ENCODE data around the gene WDCP. TPM values are rescaled to one million over a fixed set of nuclear protein-coding genes. Genes with fewer than 3 reads are reported as not detected.

WDCP gene
- total RNA-seq, 3 donors from 2014 or later, result 22.5 to 26.9 (median 25.5) TPM

- Mint-ChIP-seq H3K4me1 (ENCODE audit: low read depth) (peaks cover 4% of the 10 kb centered on the region), H3K9me3 (no peaks in the 10 kb centered on the region), H3K36me3 (ENCODE audit: insufficient read depth) (peaks cover 1% of the 10 kb centered on the region), H3K4me3 (no peak overlapping the region), H3K27me3 (ENCODE audit: low read depth) (peaks cover 38% of the 10 kb centered on the region)
- DNase-seq (no peak), ATAC-seq (no peak)
Observed at GRCh38 chr2:24009367-24009679, 37.9 kb downstream of the WDCP start.

GRCh38 chr2:24008672-24009366 is 38.4 kb downstream of the WDCP start:
- H3K27me3 Mint-ChIP-seq (ENCODE audit: low read depth), result peaks cover 37% of the 10 kb centered on the region
- ATAC-seq (no peak), DNase-seq (no peak)
- H3K4me1 Mint-ChIP-seq (ENCODE audit: low read depth), result peaks cover 4% of the 10 kb centered on the region
- peaks cover 1% of the 10 kb centered on the region for H3K36me3 Mint-ChIP-seq (ENCODE audit: insufficient read depth)
- no peak overlapping the region for H3K4me3 Mint-ChIP-seq
- no peaks in the 10 kb centered on the region for H3K9me3 Mint-ChIP-seq

GRCh38 chr2:24007693-24008092 is 39.5 kb downstream of the WDCP start:
- peaks cover 4% of the 10 kb centered on the region for H3K4me1 Mint-ChIP-seq (ENCODE audit: low read depth)
- no peak for DNase-seq
- no peak overlapping the region for H3K4me3 Mint-ChIP-seq
- no peak for ATAC-seq
- H3K36me3 Mint-ChIP-seq (ENCODE audit: insufficient read depth), result peaks cover 1% of the 10 kb centered on the region
- H3K9me3 Mint-ChIP-seq, result no peaks in the 10 kb centered on the region
- H3K27me3 Mint-ChIP-seq (ENCODE audit: low read depth), result peaks cover 32% of the 10 kb centered on the region

- DNase-seq (no peak), ATAC-seq (no peak)
- Mint-ChIP-seq H3K4me1 (ENCODE audit: low read depth) (no peaks in the 10 kb centered on the region), H3K4me3 (no peak overlapping the region), H3K27me3 (ENCODE audit: low read depth) (no peaks in the 10 kb centered on the region), H3K36me3 (ENCODE audit: insufficient read depth) (peaks cover 7% of the 10 kb centered on the region), H3K9me3 (no peaks in the 10 kb centered on the region)
Observed at GRCh38 chr2:23994567-23994966, 52.6 kb downstream of the WDCP start.

GRCh38 chr2:23993736-23994269 is 53.4 kb downstream of the WDCP start:
- DNase-seq (no peak), ATAC-seq (no peak)
- no peaks in the 10 kb centered on the region for H3K4me1 Mint-ChIP-seq (ENCODE audit: low read depth)
- H3K4me3 Mint-ChIP-seq, result no peak overlapping the region
- H3K27me3 Mint-ChIP-seq (ENCODE audit: low read depth), result no peaks in the 10 kb centered on the region
- peaks cover 5% of the 10 kb centered on the region for H3K36me3 Mint-ChIP-seq (ENCODE audit: insufficient read depth)
- no peaks in the 10 kb centered on the region for H3K9me3 Mint-ChIP-seq

GRCh38 chr2:23992931-23993330 is 54.3 kb downstream of the WDCP start:
- DNase-seq, result no peak
- H3K4me1 Mint-ChIP-seq (ENCODE audit: low read depth), result no peaks in the 10 kb centered on the region
- no peaks in the 10 kb centered on the region for H3K27me3 Mint-ChIP-seq (ENCODE audit: low read depth)
- H3K36me3 Mint-ChIP-seq (ENCODE audit: insufficient read depth), result peaks cover 3% of the 10 kb centered on the region
- H3K9me3 Mint-ChIP-seq, result no peaks in the 10 kb centered on the region
- H3K4me3 Mint-ChIP-seq, result no peak overlapping the region
- no peak for ATAC-seq

GRCh38 chr2:23988371-23988770 is 58.8 kb downstream of the WDCP start:
- DNase-seq (no peak), ATAC-seq (no peak)
- H3K4me1 Mint-ChIP-seq (ENCODE audit: low read depth), result no peaks in the 10 kb centered on the region
- no peak overlapping the region for H3K4me3 Mint-ChIP-seq
- H3K9me3 Mint-ChIP-seq, result no peaks in the 10 kb centered on the region
- no peaks in the 10 kb centered on the region for H3K27me3 Mint-ChIP-seq (ENCODE audit: low read depth)
- H3K36me3 Mint-ChIP-seq (ENCODE audit: insufficient read depth), result peaks cover 5% of the 10 kb centered on the region

Other genes with a start within 250 kb of the WDCP start
- gene ATAD2B, start 120.3 kb downstream of the WDCP start, total RNA-seq, result 10 to 100 TPM; 12.5 to 15.4 (median 13.2) TPM
- gene UBXN2A, start 106.9 kb downstream of the WDCP start, total RNA-seq, result 10 to 100 TPM in 1 of 3 donors, 1 to 10 TPM in 2; 9.8 to 11.0 (median 9.9) TPM
- gene MFSD2B, start 37.3 kb downstream of the WDCP start, total RNA-seq, result under 1 TPM in 1 of 3 donors, not detected in 2; 0.13 TPM
- gene FKBP1B, start 2.4 kb upstream of the WDCP start, total RNA-seq, result under 1 TPM; 0.40 to 0.65 (median 0.63) TPM
- gene SF3B6, start 28.9 kb upstream of the WDCP start, total RNA-seq, result 100 to 1,000 TPM; 146 to 159 (median 147) TPM
- gene TP53I3, start 37.4 kb upstream of the WDCP start, total RNA-seq, result 1 to 10 TPM in 1 of 3 donors, under 1 TPM in 2; 0.45 to 1.1 (median 0.56) TPM
- not detected for gene PFN4, start 75.9 kb upstream of the WDCP start, total RNA-seq
- 1 to 10 TPM; 2.4 to 3.1 (median 2.9) TPM for gene FAM228B, start 76.1 kb upstream of the WDCP start, total RNA-seq
- gene FAM228A, start 127.7 kb upstream of the WDCP start, total RNA-seq, result not detected

Measured in activated T-cell treated with anti-CD3 and anti-CD28 coated beads, Interleukin-2, amount 50 U/mL, for 4 hours (primary cell).